Stimulated activated CD4-positive, alpha-beta T cell treated with anti-CD3 and anti-CD28 coated beads, Interleukin-1b, Interleukin-23, amount 100 ng/mL, for 24 hours (primary cell): Measurements from ENCODE around the gene STAT1.

Experiments used
- DNase-seq, 4 experiments: peaks; one replicate each; pipeline ENCODE4 v3.0.0-alpha.2; 2020; ENCODE audit warnings: low read depth in 4 of 4, low spot score in 1 of 4

Gene STAT1

DNA sequence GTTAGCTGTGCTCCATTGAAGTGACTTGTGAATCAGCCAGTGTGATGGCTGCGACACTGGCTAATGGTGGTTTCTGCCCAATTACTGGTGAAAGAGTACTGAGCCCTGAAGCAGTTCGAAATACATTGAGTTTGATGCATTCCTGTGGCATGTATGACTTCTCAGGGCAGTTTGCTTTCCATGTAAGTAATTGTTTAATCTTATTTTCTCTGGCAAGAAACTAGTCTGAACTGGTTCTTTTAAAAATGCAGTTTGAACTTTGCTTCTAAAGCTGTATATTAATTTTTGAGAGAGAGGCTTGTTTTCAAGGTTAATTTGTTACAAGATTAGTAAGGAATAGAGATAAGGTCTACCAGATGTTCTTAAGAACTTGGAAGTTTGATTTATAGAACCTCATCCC lies 86.7 kb downstream of the STAT1 start:
- DNase-seq, result no peak

DNA sequence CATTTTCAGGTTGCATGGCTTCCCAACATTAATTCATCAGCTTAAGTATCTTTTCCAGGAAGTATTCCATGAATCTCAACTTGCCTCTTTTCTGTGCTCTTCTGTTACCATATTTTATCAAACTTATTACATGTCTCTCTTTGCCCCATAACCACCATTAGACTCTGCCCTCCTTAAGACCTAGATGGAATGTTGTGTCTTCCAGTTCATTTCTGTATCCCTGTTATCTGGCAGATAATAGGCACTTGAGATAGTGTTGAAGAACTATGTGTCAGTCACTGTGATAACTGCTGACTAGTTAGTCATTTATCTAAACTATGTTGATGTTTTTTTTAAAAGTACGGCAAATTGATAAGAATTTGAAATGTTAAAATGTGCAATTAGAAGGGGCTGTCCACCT lies 91.6 kb downstream of the STAT1 start:
- DNase-seq, result no peak

DNA sequence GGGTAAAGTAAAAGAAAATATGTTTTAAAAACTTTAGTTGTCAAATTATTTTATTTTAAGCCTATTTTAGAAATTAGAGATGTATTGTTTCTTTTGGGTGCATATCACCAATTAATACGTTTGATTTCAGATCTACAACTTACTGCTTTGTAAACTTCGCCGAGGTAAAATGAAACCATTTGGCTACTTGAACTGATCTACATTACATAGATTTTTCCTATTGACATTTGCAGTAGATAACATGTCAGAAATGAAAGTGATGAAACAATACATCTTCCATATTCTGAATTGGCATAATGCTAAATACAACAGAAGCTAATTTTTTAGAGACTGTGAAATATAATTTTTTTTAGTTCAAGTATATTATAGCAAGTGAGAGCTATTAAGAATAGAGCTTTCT lies 93.9 kb downstream of the STAT1 start:
- no peak for DNase-seq
